T follicular helper cell (primary cell): Measurements from ENCODE around the gene ANK2.

ENCODE experiments used
- DNase-seq: peaks from one replicate; pipeline ENCODE4 v3.0.0-alpha.2; 2020; ENCODE audit warnings: low read depth

The ANK2 gene

GRCh38 chr4:113290666-113291065, 241.2 kb downstream of the ANK2 start:
- DNase-seq, result no peak

GRCh38 chr4:113292371-113293042, 243.1 kb downstream of the ANK2 start:
- no peak for DNase-seq

GRCh38 chr4:113293043-113293560, 243.6 kb downstream of the ANK2 start:
- DNase-seq, result no peak

GRCh38 chr4:113293674-113294073, 244.2 kb downstream of the ANK2 start:
- no peak for DNase-seq

- DNase-seq, result no peak
These were observed 245.5 kb downstream of the ANK2 start for GRCh38 chr4:113294908-113295307.

GRCh38 chr4:113300471-113300928, 251.0 kb downstream of the ANK2 start:
- no peak for DNase-seq

GRCh38 chr4:113302051-113302450, 252.6 kb downstream of the ANK2 start:
- DNase-seq, result no peak

GRCh38 chr4:113303315-113303714, 253.9 kb downstream of the ANK2 start:
- DNase-seq, result no peak

GRCh38 chr4:113311047-113311446, 261.6 kb downstream of the ANK2 start:
- no peak for DNase-seq

GRCh38 chr4:113312529-113312928, 263.1 kb downstream of the ANK2 start:
- DNase-seq, result no peak

GRCh38 chr4:113314426-113314825, 265.0 kb downstream of the ANK2 start:
- DNase-seq, result no peak

GRCh38 chr4:113316879-113317278, 267.4 kb downstream of the ANK2 start:
- no peak for DNase-seq

GRCh38 chr4:113317523-113317922, 268.1 kb downstream of the ANK2 start:
- DNase-seq, result no peak

GRCh38 chr4:113322736-113323135, 273.3 kb downstream of the ANK2 start:
- no peak for DNase-seq

- no peak for DNase-seq
These were observed 276.6 kb downstream of the ANK2 start for GRCh38 chr4:113325876-113326615.

- no peak for DNase-seq
These were observed 278.0 kb downstream of the ANK2 start for GRCh38 chr4:113327494-113327893.

GRCh38 chr4:113328514-113328913, 279.1 kb downstream of the ANK2 start:
- no peak for DNase-seq

- DNase-seq, result no peak
These were observed 280.7 kb downstream of the ANK2 start for GRCh38 chr4:113330200-113330599.

GRCh38 chr4:113331811-113332210, 282.4 kb downstream of the ANK2 start:
- DNase-seq, result no peak

- DNase-seq, result no peak
These were observed 283.2 kb downstream of the ANK2 start for GRCh38 chr4:113332701-113333100.

GRCh38 chr4:113335746-113336145, 286.3 kb downstream of the ANK2 start:
- no peak for DNase-seq

GRCh38 chr4:113336556-113336955, 287.1 kb downstream of the ANK2 start:
- no peak for DNase-seq

- no peak for DNase-seq
These were observed 290.0 kb downstream of the ANK2 start for GRCh38 chr4:113339430-113339813.
